WTC11 (cell line): ENCODE results near the gene HDAC9. TPM values are rescaled to one million over a fixed set of nuclear protein-coding genes. Genes with fewer than 3 reads are reported as not detected.
A peak's percentile ranks its signal among the peaks of the same experiment; 100 is the strongest.

Experiments
- ATAC-seq: fragments of 200-7000 bp; cut with Tn5 transposase; 2 replicates; pipeline ENCODE4 v1.10.0; 2021; ENCODE audit warnings: mild to moderate bottlenecking, moderate library complexity
- CTCF ChIA-PET: fragments of 300-600 bp; sonication (Branson Sonifier 250); formaldehyde crosslinking; loops from one replicate; lab custom pipeline; 2021; ENCODE audit warnings: antibody characterized with exemption; lab: Charles Lee
- POLR2A ChIA-PET: fragments of 350-600 bp; sonication (Branson Sonifier 250); formaldehyde crosslinking; loops from one replicate; lab custom pipeline; 2021; ENCODE audit warnings: antibody characterized with exemption; lab: Charles Lee
- DNase-seq: peaks from one replicate; pipeline ENCODE4 v3.0.0; 2021; ENCODE audit warnings: low spot score
- H3K27ac Mint-ChIP-seq: 2 replicates; pipeline ENCODE4 v1.8.0; 2021; ENCODE audit warnings: mixed read lengths
- H3K27me3 Mint-ChIP-seq: 2 replicates; pipeline ENCODE4 v1.8.0; 2021; ENCODE audit warnings: low read depth, mild to moderate bottlenecking, moderate library complexity, mixed read lengths
- H3K36me3 Mint-ChIP-seq: 2 replicates; pipeline ENCODE4 v1.8.0; 2021; ENCODE audit warnings: mixed read lengths
- H3K4me1 Mint-ChIP-seq: 2 replicates; pipeline ENCODE4 v1.8.0; 2022; ENCODE audit warnings: mixed read lengths
- H3K4me3 Mint-ChIP-seq: 2 replicates; pipeline ENCODE4 v1.8.0; 2021; ENCODE audit warnings: mild to moderate bottlenecking, moderate library complexity, mixed read lengths
- H3K9me3 Mint-ChIP-seq: 2 replicates; pipeline ENCODE4 v1.8.0; 2021; ENCODE audit warnings: mixed read lengths
- ATF6 ChIP-seq: sonication (generic); formaldehyde crosslinking; IDR thresholded peaks from 2 replicates; pipeline ENCODE4 v1.8.1; 2023; ENCODE audit warnings: mild to moderate bottlenecking, missing genetic modification reagents
- E2F5 ChIP-seq: sonication (generic); formaldehyde crosslinking; IDR thresholded peaks from 2 replicates; pipeline ENCODE4 v1.8.1; 2022; ENCODE audit warnings: mild to moderate bottlenecking, moderate library complexity, missing genetic modification reagents
- ESRRA ChIP-seq: sonication (generic); formaldehyde crosslinking; IDR thresholded peaks from 2 replicates; pipeline ENCODE4 v1.8.1; 2022; ENCODE audit warnings: mild to moderate bottlenecking, missing genetic modification reagents, borderline replicate concordance
- FOXP1 ChIP-seq: sonication (generic); formaldehyde crosslinking; IDR thresholded peaks from 2 replicates; pipeline ENCODE4 v1.8.0; 2022; ENCODE audit warnings: missing genetic modification reagents, mild to moderate bottlenecking, moderate library complexity, borderline replicate concordance
- FOXP4 ChIP-seq: sonication (generic); formaldehyde crosslinking; IDR thresholded peaks from 2 replicates; pipeline ENCODE4 v1.8.0; 2022; ENCODE audit warnings: mild to moderate bottlenecking, missing genetic modification reagents
- GTF2I ChIP-seq: fragments of 250-450 bp; sonication (Bioruptor Pico); conservative IDR thresholded peaks from 2 replicates; pipeline ENCODE4 v1.4.0; 2021; ENCODE audit warnings: mild to moderate bottlenecking
- NFE2L1 ChIP-seq: sonication (generic); formaldehyde crosslinking; IDR thresholded peaks from 2 replicates; pipeline ENCODE4 v1.8.1; 2023; ENCODE audit warnings: missing genetic modification reagents
- NFYB ChIP-seq: sonication (generic); formaldehyde crosslinking; conservative IDR thresholded peaks from 2 replicates; pipeline ENCODE4 v1.8.0; 2022; ENCODE audit warnings: low read depth, missing genetic modification reagents
- PRRX2 ChIP-seq: fragments of 250-450 bp; sonication (Bioruptor Pico); IDR thresholded peaks from 2 replicates; pipeline ENCODE4 v1.8.0; 2021; ENCODE audit warnings: mild to moderate bottlenecking
- RELA ChIP-seq: sonication (generic); formaldehyde crosslinking; IDR thresholded peaks from 2 replicates; pipeline ENCODE4 v1.8.1; 2022; ENCODE audit warnings: missing genetic modification reagents, mild to moderate bottlenecking, borderline replicate concordance
- RORB ChIP-seq: fragments of 250-450 bp; sonication (Bioruptor Pico); IDR thresholded peaks from 2 replicates; pipeline ENCODE4 v1.9.0; 2021; ENCODE audit warnings: mild to moderate bottlenecking
- SMAD3 ChIP-seq: sonication (generic); formaldehyde crosslinking; IDR thresholded peaks from 2 replicates; pipeline ENCODE4 v1.8.0; 2022; ENCODE audit warnings: missing genetic modification reagents, mild to moderate bottlenecking, borderline replicate concordance
- ZBTB21 ChIP-seq: sonication (generic); formaldehyde crosslinking; IDR thresholded peaks from 2 replicates; pipeline ENCODE4 v1.8.1; 2023; ENCODE audit warnings: mild to moderate bottlenecking, missing genetic modification reagents, borderline replicate concordance
- ZMAT4 ChIP-seq: fragments of 250-450 bp; sonication (Bioruptor Pico); IDR thresholded peaks from 2 replicates; pipeline ENCODE4 v1.9.0; 2021; ENCODE audit warnings: mild to moderate bottlenecking
- ZNF121 ChIP-seq: sonication (generic); formaldehyde crosslinking; IDR thresholded peaks from 2 replicates; pipeline ENCODE4 v1.8.0; 2023; ENCODE audit warnings: missing genetic modification reagents
- ZNF317 ChIP-seq: sonication (generic); formaldehyde crosslinking; IDR thresholded peaks from 2 replicates; pipeline ENCODE4 v1.8.1; 2023; ENCODE audit warnings: low read depth, mild to moderate bottlenecking, moderate library complexity, missing genetic modification reagents, borderline replicate concordance
- ZNF396 ChIP-seq: fragments of 250-450 bp; sonication (Bioruptor Pico); IDR thresholded peaks from 2 replicates; pipeline ENCODE4 v1.8.0; 2021; ENCODE audit warnings: mild to moderate bottlenecking, moderate library complexity, borderline replicate concordance
- ZNF423 ChIP-seq: fragments of 250-450 bp; sonication (Bioruptor Pico); IDR thresholded peaks from 2 replicates; pipeline ENCODE4 v2.1.2; 2022; ENCODE audit warnings: mild to moderate bottlenecking, moderate library complexity
- ZSCAN18 ChIP-seq: fragments of 250-450 bp; sonication (Bioruptor Pico); IDR thresholded peaks from 2 replicates; pipeline ENCODE4 v2.1.2; 2022; ENCODE audit warnings: mild to moderate bottlenecking, moderate library complexity
- total RNA-seq: library from RNA; stranded (reverse); gene quantifications from 3 replicates; pipeline ENCODE4 v1.2.3, GENCODE V29; 2021
- TF ChIP-seq, protein P1 (sequence below): fragments of 200-600 bp; IDR thresholded peaks from 2 replicates; pipeline ENCODE4 v1.8.0; 2022; ENCODE audit warnings: antibody characterized with exemption
- TF ChIP-seq, protein P2 (sequence below): sonication (generic); formaldehyde crosslinking; IDR thresholded peaks from 2 replicates; pipeline ENCODE4 v1.8.1; 2022; ENCODE audit warnings: low read depth, mild to moderate bottlenecking, moderate library complexity, missing genetic modification reagents, borderline replicate concordance

The HDAC9 gene
- total RNA-seq, 1 experiment from 2014 or later = 18.8 TPM

DNA sequence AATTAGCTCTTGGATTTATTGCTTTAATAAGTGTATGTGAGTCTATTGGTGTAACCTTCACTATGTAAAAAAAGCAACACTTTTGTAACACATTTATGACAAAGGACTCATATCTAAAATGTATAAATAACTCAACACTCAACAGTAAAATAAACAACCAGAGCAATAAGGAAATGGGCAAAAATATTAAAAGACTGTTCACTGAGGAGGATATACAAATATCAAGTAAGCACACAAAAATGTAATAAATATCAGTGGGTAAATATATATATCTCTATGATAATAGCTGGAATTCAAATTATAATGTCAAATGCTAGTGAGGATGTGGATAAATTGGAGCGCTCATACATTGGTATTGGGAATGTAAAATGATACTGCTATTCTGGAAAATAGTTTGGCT, 53.0 kb downstream of the HDAC9 start:
- no peaks in the 10 kb centered on the region for H3K9me3 Mint-ChIP-seq
- TF ChIP-seq ZSCAN18 (CRISPR knock-in tag) = no peak
- TF ChIP-seq ZMAT4 (CRISPR knock-in tag) = no peak
- TF ChIP-seq NFE2L1 (CRISPR knock-in tag) = no peak
- no peak for TF ChIP-seq GTF2I
- TF ChIP-seq NFYB (CRISPR knock-in tag) = no peak
- TF ChIP-seq, protein P1, sequence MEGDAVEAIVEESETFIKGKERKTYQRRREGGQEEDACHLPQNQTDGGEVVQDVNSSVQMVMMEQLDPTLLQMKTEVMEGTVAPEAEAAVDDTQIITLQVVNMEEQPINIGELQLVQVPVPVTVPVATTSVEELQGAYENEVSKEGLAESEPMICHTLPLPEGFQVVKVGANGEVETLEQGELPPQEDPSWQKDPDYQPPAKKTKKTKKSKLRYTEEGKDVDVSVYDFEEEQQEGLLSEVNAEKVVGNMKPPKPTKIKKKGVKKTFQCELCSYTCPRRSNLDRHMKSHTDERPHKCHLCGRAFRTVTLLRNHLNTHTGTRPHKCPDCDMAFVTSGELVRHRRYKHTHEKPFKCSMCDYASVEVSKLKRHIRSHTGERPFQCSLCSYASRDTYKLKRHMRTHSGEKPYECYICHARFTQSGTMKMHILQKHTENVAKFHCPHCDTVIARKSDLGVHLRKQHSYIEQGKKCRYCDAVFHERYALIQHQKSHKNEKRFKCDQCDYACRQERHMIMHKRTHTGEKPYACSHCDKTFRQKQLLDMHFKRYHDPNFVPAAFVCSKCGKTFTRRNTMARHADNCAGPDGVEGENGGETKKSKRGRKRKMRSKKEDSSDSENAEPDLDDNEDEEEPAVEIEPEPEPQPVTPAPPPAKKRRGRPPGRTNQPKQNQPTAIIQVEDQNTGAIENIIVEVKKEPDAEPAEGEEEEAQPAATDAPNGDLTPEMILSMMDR = no peak
- no peak for TF ChIP-seq ESRRA (CRISPR knock-in tag)
- no peak for TF ChIP-seq ZNF317 (CRISPR knock-in tag)
- TF ChIP-seq RORB = no peak
- TF ChIP-seq PRRX2 (CRISPR knock-in tag) = no peak
- no peak for TF ChIP-seq FOXP1 (CRISPR knock-in tag)
- TF ChIP-seq RELA (CRISPR knock-in tag) = no peak
- no peak for TF ChIP-seq ZNF121 (CRISPR knock-in tag)
- no peak for TF ChIP-seq ZNF396
- TF ChIP-seq E2F5 = no peak
- no peak for TF ChIP-seq ZBTB21
- TF ChIP-seq SMAD3 (CRISPR knock-in tag) = no peak
- TF ChIP-seq, protein P2, sequence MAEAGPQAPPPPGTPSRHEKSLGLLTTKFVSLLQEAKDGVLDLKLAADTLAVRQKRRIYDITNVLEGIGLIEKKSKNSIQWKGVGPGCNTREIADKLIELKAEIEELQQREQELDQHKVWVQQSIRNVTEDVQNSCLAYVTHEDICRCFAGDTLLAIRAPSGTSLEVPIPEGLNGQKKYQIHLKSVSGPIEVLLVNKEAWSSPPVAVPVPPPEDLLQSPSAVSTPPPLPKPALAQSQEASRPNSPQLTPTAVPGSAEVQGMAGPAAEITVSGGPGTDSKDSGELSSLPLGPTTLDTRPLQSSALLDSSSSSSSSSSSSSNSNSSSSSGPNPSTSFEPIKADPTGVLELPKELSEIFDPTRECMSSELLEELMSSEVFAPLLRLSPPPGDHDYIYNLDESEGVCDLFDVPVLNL (CRISPR knock-in tag) = no peak
- no peak for TF ChIP-seq ZNF423 (CRISPR knock-in tag)
- TF ChIP-seq ATF6 = no peak
- ChIA-PET POLR2A (no interaction called here), CTCF (no interaction called here)
- DNase-seq (no peak), ATAC-seq (no peak)
- H3K4me3 Mint-ChIP-seq = no peak overlapping the region
- H3K27ac Mint-ChIP-seq = no peak overlapping the region
- H3K36me3 Mint-ChIP-seq = no peaks in the 10 kb centered on the region
- H3K27me3 Mint-ChIP-seq = no peaks in the 10 kb centered on the region
- peaks cover 13% of the 10 kb centered on the region for H3K4me1 Mint-ChIP-seq

DNA sequence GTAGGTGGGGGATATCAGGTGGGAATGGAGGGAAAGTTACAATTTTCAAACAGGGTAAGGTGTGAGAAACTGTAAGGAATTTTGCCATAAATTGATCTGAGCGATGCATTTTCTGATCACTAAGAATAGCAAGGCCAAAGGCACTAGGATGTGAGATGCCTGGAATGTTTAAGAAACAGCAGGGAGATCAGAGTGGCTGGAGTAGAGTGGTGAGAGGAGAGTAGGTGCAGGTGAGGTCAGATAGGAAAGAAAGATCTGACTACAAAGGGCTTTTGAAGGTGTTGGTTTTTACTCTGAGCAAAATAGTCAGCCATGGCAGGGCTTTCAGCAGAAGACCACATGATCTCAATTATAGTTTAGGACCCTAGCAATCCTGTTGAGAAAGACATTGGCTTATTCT, 55.0 kb downstream of the HDAC9 start:
- H3K36me3 Mint-ChIP-seq = no peaks in the 10 kb centered on the region
- CTCF ChIA-PET = no interaction called here

More for the DNA sequence above, 55.0 kb downstream of the HDAC9 start:
- POLR2A ChIA-PET = no interaction called here
- H3K27ac Mint-ChIP-seq = 0 out of 2 replicates have a peak overlapping the region, but pooled peaks have one; percentile 1
- no peak for TF ChIP-seq FOXP4 (CRISPR knock-in tag)
- no peak for TF ChIP-seq ESRRA (CRISPR knock-in tag)
- TF ChIP-seq, all 79 proteins: peak for 0
- ATAC-seq = peak; percentile 85
- Mint-ChIP-seq H3K4me1 (peaks cover 13% of the 10 kb centered on the region), H3K9me3 (no peaks in the 10 kb centered on the region), H3K27me3 (no peaks in the 10 kb centered on the region), H3K4me3 (no peak overlapping the region)
- DNase-seq = no peak
